GM12874 (cell line): ENCODE results near the gene HSF4.

Experiments used
- CTCF ChIP-seq: IDR thresholded peaks from 2 replicates; pipeline ENCODE4 v1.5.1; 2011; ENCODE audit warnings: low read depth, mild to moderate bottlenecking, control low read depth, low read length, moderate library complexity; ENCODE audit not compliant: insufficient read depth

HSF4 gene

GRCh38 chr16:67201411-67202345 is 37.1 kb downstream of the HSF4 start:
- TF ChIP-seq CTCF = no peak

- TF ChIP-seq CTCF = no peak
Measured at GRCh38 chr16:67202426-67202825, 37.9 kb downstream of the HSF4 start.

GRCh38 chr16:67202956-67203493 is 38.5 kb downstream of the HSF4 start:
- TF ChIP-seq CTCF = no peak

- no peak for TF ChIP-seq CTCF
Measured at GRCh38 chr16:67204076-67204475, 39.5 kb downstream of the HSF4 start.

DNA sequence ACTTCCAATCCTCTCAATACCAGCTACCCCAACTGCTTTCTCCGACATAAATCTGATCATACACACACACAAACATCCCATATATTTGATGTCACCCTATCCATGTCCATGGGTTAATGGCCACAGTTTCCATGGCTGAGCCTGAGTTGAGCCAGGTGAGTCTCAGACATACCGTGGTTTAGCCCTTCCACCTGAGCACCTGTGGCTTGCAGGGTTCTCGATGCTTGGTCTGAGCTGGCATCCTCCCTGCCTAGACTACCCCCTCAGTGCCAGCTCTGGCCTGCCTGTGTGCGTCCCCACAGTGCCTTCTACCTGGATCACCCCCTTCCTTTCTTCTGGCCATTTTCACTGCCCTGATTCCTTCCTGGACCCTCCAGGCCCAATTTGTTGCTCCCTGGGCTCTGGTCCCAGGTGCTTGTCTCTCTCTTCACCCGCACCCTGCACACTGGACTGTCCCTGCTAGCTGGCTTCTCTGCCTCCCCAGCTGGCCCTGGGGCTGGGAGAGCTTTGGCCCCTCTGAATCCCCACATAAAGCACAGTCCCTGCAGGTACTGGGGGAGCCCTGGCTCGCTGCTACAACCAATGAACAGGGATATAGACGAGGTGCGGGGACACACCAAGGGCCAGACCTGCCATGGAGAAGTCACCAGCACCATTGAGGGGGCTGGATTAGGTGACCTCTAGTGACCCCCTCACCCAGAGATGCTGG is 41.7 kb downstream of the HSF4 start:
- no peak for TF ChIP-seq CTCF

- no peak for TF ChIP-seq CTCF
Measured at GRCh38 chr16:67206838-67207248, 42.3 kb downstream of the HSF4 start.
